IMR-90 (cell line): ENCODE measurements around the gene GABBR2. TPM values are rescaled to one million over a fixed set of nuclear protein-coding genes. Genes with fewer than 3 reads are reported as not detected.

Experiments used
- ATAC-seq: fragments of 200-7000 bp; cut with Tn5 transposase; 2 replicates; pipeline ENCODE4 v1.9.1; 2020; ENCODE audit warnings: low read depth, mild to moderate bottlenecking, moderate library complexity
- BruUV-seq: library from RNA; stranded (reverse); fragments of 400-500 nt; replicated peaks from 2 replicates; lab custom pipeline; 2021; lab: Mats Ljungman, UMichigan
- CTCF ChIA-PET: fragments of 300-600 bp; formaldehyde crosslinking; extraction: SDS; loops from one replicate; lab custom pipeline; 2021; ENCODE audit warnings: antibody characterized with exemption; lab: Yijun Ruan, JAX
- POLR2A ChIA-PET: fragments of 300-600 bp; sonication (Branson Sonifier 250); formaldehyde crosslinking; loops from one replicate; lab custom pipeline; 2022; ENCODE audit warnings: antibody characterized with exemption; ENCODE audit not compliant: unreplicated experiment; lab: Charles Lee
- DNase-seq: peaks from one replicate; pipeline ENCODE4 v3.0.0; 2013
- H2AFZ ChIP-seq: replicated peaks from 2 replicates; pipeline ENCODE3; 2013; ENCODE audit warnings: low read length, mild to moderate bottlenecking; ENCODE audit not compliant: poor library complexity
- H2AK5ac ChIP-seq: 2 replicates; pipeline ENCODE4 v1.6.1; 2013; ENCODE audit warnings: low read depth, low read length, inconsistent platforms
- H2AK9ac ChIP-seq: replicated peaks from 2 replicates; pipeline ENCODE3; 2013; ENCODE audit warnings: mild to moderate bottlenecking, low read depth, low read length, moderate library complexity; ENCODE audit not compliant: poor library complexity
- H2BK120ac ChIP-seq: 2 replicates; pipeline ENCODE4 v1.6.1; 2013; ENCODE audit warnings: low read depth, low read length, inconsistent platforms
- H2BK15ac ChIP-seq: 3 replicates; pipeline ENCODE4 v1.6.1; 2013; ENCODE audit warnings: low read depth, low read length, inconsistent platforms
- H2BK20ac ChIP-seq: 2 replicates; pipeline ENCODE4 v1.6.1; 2013; ENCODE audit warnings: low read depth, mild to moderate bottlenecking, inconsistent platforms, low read length, moderate library complexity
- H2BK5ac ChIP-seq: 2 replicates; pipeline ENCODE4 v1.6.1; 2013; ENCODE audit warnings: mild to moderate bottlenecking, low read depth, low read length, inconsistent platforms; ENCODE audit not compliant: poor library complexity, severe bottlenecking
- H3K14ac ChIP-seq: replicated peaks from 2 replicates; pipeline ENCODE4 v1.6.1; 2013; ENCODE audit warnings: low read depth, low read length, inconsistent platforms
- H3K18ac ChIP-seq: 2 replicates; pipeline ENCODE4 v1.6.1; 2013; ENCODE audit warnings: low read depth, low read length, control low read depth
- H3K23ac ChIP-seq: 2 replicates; pipeline ENCODE4 v1.6.1; 2013; ENCODE audit warnings: low read depth, low read length, inconsistent platforms
- H3K27ac ChIP-seq: 2 replicates; pipeline ENCODE4 v1.5.1; 2013; ENCODE audit warnings: mild to moderate bottlenecking, control low read depth, low read length; ENCODE audit not compliant: insufficient read depth
- H3K27me3 ChIP-seq: 2 replicates; pipeline ENCODE4 v1.6.1; 2013; ENCODE audit warnings: low read length; ENCODE audit not compliant: control insufficient read depth, insufficient read depth
- H3K36me3 ChIP-seq: 2 replicates; pipeline ENCODE4 v1.6.1; 2013; ENCODE audit warnings: low read length, mixed read lengths; ENCODE audit not compliant: control insufficient read depth, insufficient read depth
- H3K4ac ChIP-seq: 2 replicates; pipeline ENCODE4 v1.6.1; 2013; ENCODE audit warnings: low read depth, low read length, inconsistent platforms
- H3K4me1 ChIP-seq: 2 replicates; pipeline ENCODE4 v1.6.1; 2013; ENCODE audit warnings: low read length, mixed read lengths; ENCODE audit not compliant: control insufficient read depth, insufficient read depth
- H3K4me2 ChIP-seq: 2 replicates; pipeline ENCODE4 v1.6.1; 2013; ENCODE audit warnings: low read depth, mild to moderate bottlenecking, control low read depth, low read length, moderate library complexity
- H3K4me3 ChIP-seq: 2 replicates; pipeline ENCODE4 v1.5.1; 2013; ENCODE audit warnings: low read depth, mild to moderate bottlenecking, control low read depth, low read length, moderate library complexity; ENCODE audit not compliant: insufficient read depth
- H3K56ac ChIP-seq: 2 replicates; pipeline ENCODE4 v1.6.1; 2013; ENCODE audit warnings: low read length, inconsistent platforms; ENCODE audit not compliant: insufficient read depth; ENCODE audit errors: extremely low read depth
- H3K79me1 ChIP-seq, 2 experiments: 2 replicates each; pipeline ENCODE4 v1.6.1; 2013; ENCODE audit warnings: low read length in 2 of 2, inconsistent platforms in 1 of 2, low read depth in 1 of 2
- H3K9ac ChIP-seq: 2 replicates; pipeline ENCODE4 v1.6.1; 2013; ENCODE audit warnings: low read depth, low read length, control low read depth
- H3K9me1 ChIP-seq: 2 replicates; pipeline ENCODE4 v1.6.1; 2013; ENCODE audit warnings: low read length, inconsistent platforms; ENCODE audit not compliant: insufficient read depth
- H3K9me3 ChIP-seq: 2 replicates; pipeline ENCODE4 v1.6.1; 2013; ENCODE audit warnings: low read length; ENCODE audit not compliant: control insufficient read depth, insufficient read depth
- H4K20me1 ChIP-seq: 2 replicates; pipeline ENCODE4 v1.6.1; 2013; ENCODE audit warnings: low read length, inconsistent platforms; ENCODE audit not compliant: insufficient read depth
- H4K5ac ChIP-seq: 2 replicates; pipeline ENCODE4 v1.6.1; 2013; ENCODE audit warnings: mild to moderate bottlenecking, low read depth, low read length, control low read depth
- H4K8ac ChIP-seq, 2 experiments: 2 replicates each; pipeline ENCODE4 v1.6.1; 2013; ENCODE audit warnings: low read depth in 2 of 2, low read length in 2 of 2, control low read depth in 1 of 2, inconsistent platforms in 1 of 2
- H4K91ac ChIP-seq: 2 replicates; pipeline ENCODE4 v1.6.1; 2013; ENCODE audit warnings: low read depth, low read length, inconsistent platforms; ENCODE audit not compliant: insufficient read depth
- BHLHE40 ChIP-seq: fragments of 150-350 bp; IDR thresholded peaks from 2 replicates; pipeline ENCODE4 v1.6.1; 2016; ENCODE audit warnings: mild to moderate bottlenecking, low read depth, low read length
- CEBPB ChIP-seq: IDR thresholded peaks from 2 replicates; pipeline ENCODE4 v1.6.1; 2012; ENCODE audit warnings: low read depth, low read length, improper control_type of control experiment
- CHD1 ChIP-seq: IDR thresholded peaks from 2 replicates; pipeline ENCODE4 v1.6.1; 2012; ENCODE audit warnings: low read depth, low read length, improper control_type of control experiment
- FOS ChIP-seq: fragments of 150-350 bp; IDR thresholded peaks from 2 replicates; pipeline ENCODE4 v1.6.1; 2016; ENCODE audit warnings: low read depth, low read length
- MAFK ChIP-seq: IDR thresholded peaks from 2 replicates; pipeline ENCODE4 v1.6.1; 2012; ENCODE audit warnings: low read depth, low read length, improper control_type of control experiment
- MAZ ChIP-seq: IDR thresholded peaks from 2 replicates; pipeline ENCODE4 v1.6.1; 2012; ENCODE audit warnings: low read depth, mild to moderate bottlenecking, low read length, improper control_type of control experiment, moderate library complexity, borderline replicate concordance
- MXI1 ChIP-seq: IDR thresholded peaks from 2 replicates; pipeline ENCODE4 v1.6.1; 2012; ENCODE audit warnings: low read depth, mild to moderate bottlenecking, low read length, moderate library complexity, borderline replicate concordance
- POLR2A ChIP-seq: IDR thresholded peaks from 2 replicates; pipeline ENCODE4 v1.6.1; 2012; ENCODE audit warnings: mild to moderate bottlenecking, low read depth, low read length
- RAD21 ChIP-seq: IDR thresholded peaks from 2 replicates; pipeline ENCODE4 v1.6.1; 2012; ENCODE audit warnings: low read length, improper control_type of control experiment
- RCOR1 ChIP-seq: IDR thresholded peaks from 2 replicates; pipeline ENCODE4 v1.6.1; 2012; ENCODE audit warnings: mild to moderate bottlenecking, low read length, improper control_type of control experiment; ENCODE audit not compliant: insufficient replicate concordance
- RFX5 ChIP-seq: IDR thresholded peaks from 2 replicates; pipeline ENCODE4 v1.8.0; 2012; ENCODE audit warnings: low read depth, mild to moderate bottlenecking, low read length, moderate library complexity
- SMC3 ChIP-seq: fragments of 150-350 bp; IDR thresholded peaks from 2 replicates; pipeline ENCODE4 v1.6.1; 2016; ENCODE audit warnings: low read depth, mild to moderate bottlenecking, antibody characterized with exemption, low read length, moderate library complexity
- WGBS, 2 experiments: methylation state at CpG; one replicate each; pipeline versions ENCODE4 v1.1.5 to v1.1.7; 2013; ENCODE audit warnings: missing lambda C conversion rate in 2 of 2; ENCODE audit not compliant: insufficient read length in 1 of 2; ENCODE audit errors: extremely low coverage in 2 of 2; 5-methylcytosine and 5-hydroxymethylcytosine counted together
- dilution Hi-C: fragments of 300-500 bp; cut with HindIII; formaldehyde crosslinking; loops from one replicate; pipeline ENCODE4 v1.14.3; 2018; ENCODE audit warnings: low sequenced_read_pairs; ENCODE audit not compliant: unreplicated experiment
- in situ Hi-C: fragments of 300-500 bp; cut with MboI; formaldehyde crosslinking; loops from 3 replicates; pipeline ENCODE4 v1.14.3; 2019; ENCODE audit warnings: low sequenced_read_pairs, inconsistent platforms, mixed read lengths
- intact Hi-C: fragments of 100-400 bp; cut with micrococcal nuclease; formaldehyde crosslinking; loops from 2 replicates; pipeline ENCODE4 v1.10.0; 2022
- polyA plus RNA-seq, 3 experiments: library from polyadenylated mRNA; depleted of rRNA; stranded (reverse); fragments of >200 nt; gene quantifications; 2 replicates each; pipeline ENCODE4 v1.2.3, GENCODE V29; 2012; ENCODE audit warnings: low replicate concordance in 1 of 3
- total RNA-seq: library from RNA; depleted of rRNA; stranded (reverse); fragments of >200 nt; gene quantifications from 2 replicates; pipeline ENCODE4 v1.2.3, GENCODE V29; 2012
- TF ChIP-seq, protein P1 (sequence below): conservative IDR thresholded peaks from 2 replicates; pipeline ENCODE4 v1.5.1; 2012; ENCODE audit warnings: mild to moderate bottlenecking, low read depth, low read length, improper control_type of control experiment
- TF ChIP-seq, protein P2 (sequence below): fragments of 150-350 bp; IDR thresholded peaks from 2 replicates; pipeline ENCODE4 v1.6.1; 2016; ENCODE audit warnings: low read depth, mild to moderate bottlenecking, low read length, moderate library complexity, borderline replicate concordance

The GABBR2 gene
- total and polyA plus RNA-seq, 2 of the 4 experiments (the other 2 are of a cell fraction) = 14.2 to 20.3 TPM

DNA sequence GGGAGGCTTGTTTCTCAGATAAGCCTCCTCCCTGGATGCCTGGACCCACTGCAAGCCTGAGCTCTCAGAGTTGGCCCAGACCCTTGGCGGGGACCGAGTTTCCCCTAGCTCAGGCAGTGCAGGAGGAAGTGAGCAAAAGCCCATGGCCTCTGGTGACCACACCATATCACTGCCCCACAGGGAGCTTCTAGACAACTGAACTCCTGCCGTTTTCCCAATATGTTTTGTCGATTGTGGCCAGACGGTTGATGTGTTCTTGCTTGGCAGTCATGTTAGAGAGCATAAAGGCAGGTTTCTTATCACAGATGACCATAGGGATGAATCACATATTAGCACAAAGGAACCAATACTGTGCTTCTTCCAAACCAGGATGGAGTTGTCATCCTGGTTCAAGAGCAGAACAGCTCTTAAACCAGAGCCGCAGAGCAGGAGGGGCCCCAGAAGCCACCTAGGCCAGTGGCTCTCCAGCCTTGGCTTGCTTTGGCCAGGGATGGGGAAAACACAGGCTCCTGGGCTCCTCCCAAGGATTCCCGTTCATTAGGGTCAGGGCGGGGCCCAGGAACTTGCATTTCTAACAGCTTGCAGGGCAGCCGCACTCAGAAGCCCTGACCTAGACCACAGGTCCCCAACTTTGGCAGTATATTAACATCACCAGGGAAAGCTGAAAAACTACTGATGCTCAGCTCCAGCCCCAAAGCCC, 340.2 kb downstream of the GABBR2 start:
- intact Hi-C loops = no loop called here

More for the DNA sequence above, 340.2 kb downstream of the GABBR2 start:
- ChIA-PET POLR2A (no interaction called here), CTCF (no interaction called here)
- Histone ChIP-seq H3K23ac (no peak overlapping the region), H3K9ac (no peak overlapping the region), H3K14ac (no peak overlapping the region), H2AK9ac (no peak overlapping the region), H4K91ac (no peak overlapping the region), H3K4me1 (peaks cover 3% of the 10 kb centered on the region; the same call in 1 of the 2 replicates), H4K20me1 (no peaks in the 10 kb centered on the region), H3K18ac (no peak overlapping the region), H3K36me3 (peaks cover 2% of the 10 kb centered on the region; the same call in 1 of the 2 replicates), H3K9me3 (peaks cover 6% of the 10 kb centered on the region), H3K27ac (no peak overlapping the region), H4K5ac (no peak overlapping the region), H2BK5ac (no peak overlapping the region), H3K27me3 (no peaks in the 10 kb centered on the region), H2BK120ac (no peak overlapping the region), H3K9me1 (peaks cover 6% of the 10 kb centered on the region), H2AK5ac (no peak overlapping the region), H2BK20ac (no peak overlapping the region; the same call in 1 of the 2 replicates), H3K4me3 (no peak overlapping the region), H3K4ac (no peak overlapping the region), H4K8ac (no peak overlapping the region), H3K4me2 (no peak overlapping the region), H3K56ac (no peak overlapping the region), H2AFZ (no peak overlapping the region), H3K79me1 (peaks cover 0 to 10% of the 10 kb centered on the region in 2 experiments; a peak in 3 of 4 replicates), H2BK15ac (no peak overlapping the region)
- TF ChIP-seq MAZ (no peak), FOS (no peak), CHD1 (no peak), MXI1 (no peak), CEBPB (no peak), MAFK (no peak), RAD21 (no peak), RCOR1 (no peak), POLR2A (no peak), BHLHE40 (no peak), RFX5 (no peak), SMC3 (no peak)
- TF ChIP-seq, protein P1, sequence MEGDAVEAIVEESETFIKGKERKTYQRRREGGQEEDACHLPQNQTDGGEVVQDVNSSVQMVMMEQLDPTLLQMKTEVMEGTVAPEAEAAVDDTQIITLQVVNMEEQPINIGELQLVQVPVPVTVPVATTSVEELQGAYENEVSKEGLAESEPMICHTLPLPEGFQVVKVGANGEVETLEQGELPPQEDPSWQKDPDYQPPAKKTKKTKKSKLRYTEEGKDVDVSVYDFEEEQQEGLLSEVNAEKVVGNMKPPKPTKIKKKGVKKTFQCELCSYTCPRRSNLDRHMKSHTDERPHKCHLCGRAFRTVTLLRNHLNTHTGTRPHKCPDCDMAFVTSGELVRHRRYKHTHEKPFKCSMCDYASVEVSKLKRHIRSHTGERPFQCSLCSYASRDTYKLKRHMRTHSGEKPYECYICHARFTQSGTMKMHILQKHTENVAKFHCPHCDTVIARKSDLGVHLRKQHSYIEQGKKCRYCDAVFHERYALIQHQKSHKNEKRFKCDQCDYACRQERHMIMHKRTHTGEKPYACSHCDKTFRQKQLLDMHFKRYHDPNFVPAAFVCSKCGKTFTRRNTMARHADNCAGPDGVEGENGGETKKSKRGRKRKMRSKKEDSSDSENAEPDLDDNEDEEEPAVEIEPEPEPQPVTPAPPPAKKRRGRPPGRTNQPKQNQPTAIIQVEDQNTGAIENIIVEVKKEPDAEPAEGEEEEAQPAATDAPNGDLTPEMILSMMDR = no peak
- TF ChIP-seq, protein P2, sequence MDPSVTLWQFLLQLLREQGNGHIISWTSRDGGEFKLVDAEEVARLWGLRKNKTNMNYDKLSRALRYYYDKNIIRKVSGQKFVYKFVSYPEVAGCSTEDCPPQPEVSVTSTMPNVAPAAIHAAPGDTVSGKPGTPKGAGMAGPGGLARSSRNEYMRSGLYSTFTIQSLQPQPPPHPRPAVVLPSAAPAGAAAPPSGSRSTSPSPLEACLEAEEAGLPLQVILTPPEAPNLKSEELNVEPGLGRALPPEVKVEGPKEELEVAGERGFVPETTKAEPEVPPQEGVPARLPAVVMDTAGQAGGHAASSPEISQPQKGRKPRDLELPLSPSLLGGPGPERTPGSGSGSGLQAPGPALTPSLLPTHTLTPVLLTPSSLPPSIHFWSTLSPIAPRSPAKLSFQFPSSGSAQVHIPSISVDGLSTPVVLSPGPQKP = no peak
- DNase-seq (peak; percentile 29), ATAC-seq (no peak)
- no TSS peak for BruUV-seq
- dilution Hi-C loops (no loop called here), in situ Hi-C loops (no loop called here)
- 81% methylated on average over 3 of the region's 9 CpGs; no CpG with 5 or more reads in 1 of the 2 experiments for WGBS, 2 experiments
